A673 (cell line): ENCODE data around the gene SGCG.

ENCODE experiments used
- EZH2 ChIP-seq: fragments of 200-600 bp; sonication (generic); IDR thresholded peaks from 2 replicates; pipeline ENCODE4 v1.6.1; 2017; ENCODE audit warnings: borderline replicate concordance, low read depth, mild to moderate bottlenecking, mixed read lengths, antibody characterized with exemption, low read length; ENCODE audit not compliant: poor library complexity, severe bottlenecking
- TF ChIP-seq, protein P1 (sequence below): fragments of 300-800, 200-600 bp; sonication (generic); conservative IDR thresholded peaks from 2 replicates; pipeline ENCODE4 v1.5.1; 2017; ENCODE audit warnings: low read depth, mild to moderate bottlenecking, antibody characterized with exemption, low read length, moderate library complexity, mixed read lengths

DNA sequence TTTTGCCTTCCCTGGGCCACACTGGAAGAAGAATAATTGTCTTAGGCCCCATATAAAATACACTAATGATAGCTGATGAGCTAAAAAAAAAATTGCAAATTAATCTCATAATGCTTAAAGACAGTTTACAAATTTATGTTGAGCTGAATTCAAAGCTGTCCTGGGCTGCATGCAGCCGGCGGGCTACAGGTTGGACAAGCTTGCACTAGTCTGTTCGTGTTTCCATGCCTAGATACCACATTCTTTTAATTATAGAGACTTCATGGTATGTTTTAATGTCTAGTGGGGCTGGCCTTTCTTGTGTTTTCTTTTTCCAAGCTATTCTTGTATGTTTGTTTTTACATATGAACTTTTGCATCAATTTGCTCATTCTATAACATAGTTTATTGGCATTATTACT, 90.6 kb downstream of the SGCG start:
- TF ChIP-seq, protein P1, sequence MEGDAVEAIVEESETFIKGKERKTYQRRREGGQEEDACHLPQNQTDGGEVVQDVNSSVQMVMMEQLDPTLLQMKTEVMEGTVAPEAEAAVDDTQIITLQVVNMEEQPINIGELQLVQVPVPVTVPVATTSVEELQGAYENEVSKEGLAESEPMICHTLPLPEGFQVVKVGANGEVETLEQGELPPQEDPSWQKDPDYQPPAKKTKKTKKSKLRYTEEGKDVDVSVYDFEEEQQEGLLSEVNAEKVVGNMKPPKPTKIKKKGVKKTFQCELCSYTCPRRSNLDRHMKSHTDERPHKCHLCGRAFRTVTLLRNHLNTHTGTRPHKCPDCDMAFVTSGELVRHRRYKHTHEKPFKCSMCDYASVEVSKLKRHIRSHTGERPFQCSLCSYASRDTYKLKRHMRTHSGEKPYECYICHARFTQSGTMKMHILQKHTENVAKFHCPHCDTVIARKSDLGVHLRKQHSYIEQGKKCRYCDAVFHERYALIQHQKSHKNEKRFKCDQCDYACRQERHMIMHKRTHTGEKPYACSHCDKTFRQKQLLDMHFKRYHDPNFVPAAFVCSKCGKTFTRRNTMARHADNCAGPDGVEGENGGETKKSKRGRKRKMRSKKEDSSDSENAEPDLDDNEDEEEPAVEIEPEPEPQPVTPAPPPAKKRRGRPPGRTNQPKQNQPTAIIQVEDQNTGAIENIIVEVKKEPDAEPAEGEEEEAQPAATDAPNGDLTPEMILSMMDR: no peak
- TF ChIP-seq EZH2: no peak
